MCF 10A (cell line): Measurements from ENCODE around the gene NLRP3. TPM values are rescaled to one million over a fixed set of nuclear protein-coding genes. Genes with fewer than 3 reads are reported as not detected.

Experiments
- BruUV-seq: library from RNA; stranded (reverse); fragments of 400-500 nt; replicated peaks from 2 replicates; lab custom pipeline; 2021; lab: Mats Ljungman, UMichigan
- CTCF ChIA-PET: fragments of 300-600 bp; sonication (Branson Sonifier 250); formaldehyde crosslinking; extraction: SDS; loops from one replicate; lab custom pipeline; 2021; ENCODE audit warnings: antibody characterized with exemption, inconsistent platforms; lab: Yijun Ruan, JAX
- POLR2A ChIA-PET: fragments of 300-600, 350-650 bp; sonication (Branson Sonifier 250); formaldehyde crosslinking; extraction: SDS; loops from one replicate; lab custom pipeline; 2020; ENCODE audit warnings: antibody characterized with exemption, inconsistent platforms; lab: Yijun Ruan, JAX
- DNase-seq: peaks from one replicate; pipeline ENCODE4 v3.0.0-alpha.2; 2018; ENCODE audit not compliant: unreplicated experiment
- H3K27ac Mint-ChIP-seq: one replicate; pipeline ENCODE4 v1.8.0; 2022; ENCODE audit warnings: mild to moderate bottlenecking, low read depth, mixed read lengths; ENCODE audit not compliant: unreplicated experiment
- H3K27me3 Mint-ChIP-seq: one replicate; pipeline ENCODE4 v1.8.0; 2022; ENCODE audit warnings: mixed read lengths; ENCODE audit not compliant: insufficient read depth, unreplicated experiment
- H3K36me3 Mint-ChIP-seq: one replicate; pipeline ENCODE4 v1.8.0; 2022; ENCODE audit warnings: mild to moderate bottlenecking, moderate library complexity, mixed read lengths; ENCODE audit not compliant: insufficient read depth, unreplicated experiment
- H3K4me1 Mint-ChIP-seq: one replicate; pipeline ENCODE4 v1.8.0; 2022; ENCODE audit warnings: mixed read lengths; ENCODE audit not compliant: insufficient read depth, unreplicated experiment
- H3K4me3 Mint-ChIP-seq: one replicate; pipeline ENCODE4 v1.8.0; 2022; ENCODE audit warnings: mild to moderate bottlenecking, moderate library complexity, mixed read lengths; ENCODE audit not compliant: unreplicated experiment
- H3K9me3 Mint-ChIP-seq: one replicate; pipeline ENCODE4 v1.8.0; 2022; ENCODE audit warnings: mixed read lengths; ENCODE audit not compliant: unreplicated experiment
- intact Hi-C: fragments of 100-400 bp; cut with micrococcal nuclease; formaldehyde crosslinking; loops from 2 replicates; pipeline ENCODE4 v1.14.1; 2022
- total RNA-seq: library from RNA; stranded (reverse); gene quantifications from 2 replicates; pipeline ENCODE4 v1.2.3, GENCODE V29; 2022
- TF ChIP-seq, protein P1 (sequence below): fragments of 200-600 bp; IDR thresholded peaks from one replicate; pipeline ENCODE4 v1.8.0; 2022; ENCODE audit warnings: antibody characterized with exemption, mild to moderate bottlenecking; ENCODE audit not compliant: unreplicated experiment

The NLRP3 gene
- total RNA-seq, 1 experiment from 2014 or later, result 0.16 TPM

DNA sequence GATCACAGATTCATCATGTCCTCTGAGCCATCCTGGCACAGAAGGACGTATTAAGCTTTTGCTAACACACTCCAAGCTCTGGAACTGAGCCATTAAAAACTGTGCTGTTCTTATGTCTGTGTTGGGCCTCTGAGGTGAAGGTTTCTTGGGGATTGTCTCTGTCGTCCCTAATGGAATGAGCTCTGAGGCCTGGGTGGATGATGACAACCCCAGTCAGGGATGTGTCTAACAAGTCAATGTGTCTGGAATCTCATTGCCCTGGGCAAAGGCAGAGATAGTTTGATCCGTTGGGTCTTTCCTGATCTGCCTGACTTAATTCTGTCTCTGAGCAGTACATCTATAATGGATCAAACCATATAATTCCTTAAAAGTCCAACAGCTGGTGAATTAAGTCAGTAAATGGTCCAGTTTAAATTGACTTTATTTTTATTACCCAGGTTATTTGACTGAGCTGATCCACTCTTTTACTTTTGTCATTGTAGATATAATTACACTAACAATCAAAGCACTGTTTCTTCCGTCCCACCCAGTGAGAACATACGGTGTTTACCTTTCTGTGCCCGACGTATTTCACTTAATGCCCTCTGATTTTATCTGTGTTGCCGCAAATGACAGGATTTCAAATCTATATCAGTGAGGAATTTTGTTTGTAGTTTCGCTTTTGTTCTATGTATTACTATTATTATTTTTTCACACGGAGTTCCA lies 80.8 kb downstream of the NLRP3 start:
- H3K9me3 Mint-ChIP-seq, result no peaks in the 10 kb centered on the region
- ChIA-PET CTCF (interaction anchor here (0.7 to 3.1 kb wide), 5 partner anchors 8 to 107 kb away, joined by 3 to 19 read pairs (median 14); no protein-coding TSS in a partner anchor), POLR2A (interaction anchor here (1.0 kb wide), 1 partner anchor 43 kb away, joined by 6 read pairs; no protein-coding TSS in a partner anchor)
- no TSS peak for BruUV-seq
- no peak overlapping the region for H3K4me3 Mint-ChIP-seq
- no peaks in the 10 kb centered on the region for H3K36me3 Mint-ChIP-seq
- H3K4me1 Mint-ChIP-seq, result peaks cover 13% of the 10 kb centered on the region
- DNase-seq, result peak; percentile 40
- TF ChIP-seq, protein P1, sequence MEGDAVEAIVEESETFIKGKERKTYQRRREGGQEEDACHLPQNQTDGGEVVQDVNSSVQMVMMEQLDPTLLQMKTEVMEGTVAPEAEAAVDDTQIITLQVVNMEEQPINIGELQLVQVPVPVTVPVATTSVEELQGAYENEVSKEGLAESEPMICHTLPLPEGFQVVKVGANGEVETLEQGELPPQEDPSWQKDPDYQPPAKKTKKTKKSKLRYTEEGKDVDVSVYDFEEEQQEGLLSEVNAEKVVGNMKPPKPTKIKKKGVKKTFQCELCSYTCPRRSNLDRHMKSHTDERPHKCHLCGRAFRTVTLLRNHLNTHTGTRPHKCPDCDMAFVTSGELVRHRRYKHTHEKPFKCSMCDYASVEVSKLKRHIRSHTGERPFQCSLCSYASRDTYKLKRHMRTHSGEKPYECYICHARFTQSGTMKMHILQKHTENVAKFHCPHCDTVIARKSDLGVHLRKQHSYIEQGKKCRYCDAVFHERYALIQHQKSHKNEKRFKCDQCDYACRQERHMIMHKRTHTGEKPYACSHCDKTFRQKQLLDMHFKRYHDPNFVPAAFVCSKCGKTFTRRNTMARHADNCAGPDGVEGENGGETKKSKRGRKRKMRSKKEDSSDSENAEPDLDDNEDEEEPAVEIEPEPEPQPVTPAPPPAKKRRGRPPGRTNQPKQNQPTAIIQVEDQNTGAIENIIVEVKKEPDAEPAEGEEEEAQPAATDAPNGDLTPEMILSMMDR, result no peak
- intact Hi-C loops, result no loop called here
- peaks cover 5% of the 10 kb centered on the region for H3K27me3 Mint-ChIP-seq
- H3K27ac Mint-ChIP-seq, result no peak overlapping the region

Other genes starting within 250 kb of the NLRP3 start
- 18.1 and 18.8 TPM in 2 replicates for gene ZNF124, start 244.2 kb upstream of the NLRP3 start, total RNA-seq
- gene VN1R5, start 160.1 kb upstream of the NLRP3 start, total RNA-seq, result not detected in 2 replicates
- gene ZNF496, start 84.3 kb upstream of the NLRP3 start, total RNA-seq, result 58.0 and 67.2 TPM in 2 replicates
- not detected in 2 replicates for gene OR2B11, start 41.9 kb downstream of the NLRP3 start, total RNA-seq
- not detected in 2 replicates for gene OR2C3, start 120.3 kb downstream of the NLRP3 start, total RNA-seq
- not detected in 2 replicates for gene GCSAML, start 133.0 kb downstream of the NLRP3 start, total RNA-seq
- gene OR2G2, start 172.2 kb downstream of the NLRP3 start, total RNA-seq, result not detected in 2 replicates
- not detected in 2 replicates for gene OR2G3, start 189.4 kb downstream of the NLRP3 start, total RNA-seq